Hematopoietic multipotent progenitor cell treated with erythropoietin and hydrocortisone succinate and interleukin-3 and kit ligand, for 15 days (in vitro differentiated cells): ENCODE results near the gene FBXW8.

ENCODE experiments used
- DNase-seq: peaks from one replicate; pipeline ENCODE4 v3.0.0-alpha.2; 2015; ENCODE audit warnings: low spot score

Gene FBXW8

GRCh38 chr12:117024961-117025480 lies 114.3 kb downstream of the FBXW8 start:
- DNase-seq: no peak

- peak; percentile 77 for DNase-seq
Measured at GRCh38 chr12:117025481-117026151, 114.9 kb downstream of the FBXW8 start.

GRCh38 chr12:117026343-117026742 lies 115.6 kb downstream of the FBXW8 start:
- no peak for DNase-seq

GRCh38 chr12:117026921-117027250 lies 116.1 kb downstream of the FBXW8 start:
- no peak for DNase-seq

GRCh38 chr12:117027251-117028086 lies 116.7 kb downstream of the FBXW8 start:
- no peak for DNase-seq

- no peak for DNase-seq
Measured at GRCh38 chr12:117028254-117028653, 117.5 kb downstream of the FBXW8 start.

- no peak for DNase-seq
Measured at GRCh38 chr12:117030187-117030900, 119.6 kb downstream of the FBXW8 start.

GRCh38 chr12:117031843-117032592 lies 121.3 kb downstream of the FBXW8 start:
- DNase-seq: no peak

GRCh38 chr12:117032593-117033381 lies 122.0 kb downstream of the FBXW8 start:
- no peak for DNase-seq

- DNase-seq: no peak
Measured at GRCh38 chr12:117033382-117034221, 122.9 kb downstream of the FBXW8 start.

- DNase-seq: no peak
Measured at GRCh38 chr12:117034249-117034648, 123.5 kb downstream of the FBXW8 start.

GRCh38 chr12:117034701-117035151 lies 124.0 kb downstream of the FBXW8 start:
- DNase-seq: no peak

GRCh38 chr12:117035287-117035686 lies 124.5 kb downstream of the FBXW8 start:
- no peak for DNase-seq

- no peak for DNase-seq
Measured at GRCh38 chr12:117036046-117036445, 125.3 kb downstream of the FBXW8 start.

- DNase-seq: no peak
Measured at GRCh38 chr12:117036547-117036946, 125.8 kb downstream of the FBXW8 start.

- DNase-seq: no peak
Measured at GRCh38 chr12:117037289-117038022, 126.7 kb downstream of the FBXW8 start.

- DNase-seq: no peak
Measured at GRCh38 chr12:117038023-117038680, 127.4 kb downstream of the FBXW8 start.

GRCh38 chr12:117038919-117039318 lies 128.2 kb downstream of the FBXW8 start:
- no peak for DNase-seq

GRCh38 chr12:117039891-117040309 lies 129.2 kb downstream of the FBXW8 start:
- no peak for DNase-seq
